ENCODE results near the gene ANKRD24. TPM values are rescaled to one million over a fixed set of nuclear protein-coding genes. Genes with fewer than 3 reads are reported as not detected.
"Not testable (repeated sequence)": the region's sequence is repeated elsewhere in the genome, so short reads cannot be mapped to it uniquely, and the experiment has no call there.

Gene ANKRD24
- total RNA-seq, 2 experiments from 2014 or later: 1.7 to 4.8 TPM

GRCh38 chr19:4231521-4231920, 49.0 kb downstream of the ANKRD24 start:
- H3K4me3 ChIP-seq (ENCODE audit: low read depth, low read length, poor library complexity, severe bottlenecking); H3K27ac ChIP-seq (ENCODE audit: low read depth, low read length, poor library complexity, severe bottlenecking); BruUV-seq (replicated peaks); H3K36me3 ChIP-seq (ENCODE audit: insufficient read depth, low read length); intact Hi-C loops (cut with micrococcal nuclease; ENCODE audit: unreplicated experiment); H3K9me2 ChIP-seq (ENCODE audit: insufficient read depth, low read length); H3K4me2 ChIP-seq (ENCODE audit: low read length); H3K9me3 ChIP-seq (ENCODE audit: low read length); H3K79me2 ChIP-seq (ENCODE audit: insufficient read depth, low read depth, low read length); H3K4me1 ChIP-seq (ENCODE audit: insufficient read depth, low read length, poor library complexity, severe bottlenecking); DNase-seq (ENCODE audit: low spot score); H2AFZ ChIP-seq (ENCODE audit: low read length); H4K20me1 ChIP-seq (ENCODE audit: insufficient read depth, low read length): not testable (repeated sequence)
- CTCF ChIA-PET (ENCODE audit: unreplicated experiment): interaction anchor here (0.5 kb wide), 1 partner anchor 118 kb away, joined by 6 read pairs; no protein-coding TSS in a partner anchor
- POLR2A ChIA-PET: interaction anchor here (0.7 kb wide), 1 partner anchor 1392 kb away, joined by 3 read pairs; no protein-coding TSS in a partner anchor

GRCh38 chr19:4232139-4232538, 49.6 kb downstream of the ANKRD24 start:
- H3K9me2 ChIP-seq (ENCODE audit: insufficient read depth, low read length); H3K27ac ChIP-seq (ENCODE audit: low read depth, low read length, poor library complexity, severe bottlenecking); H2AFZ ChIP-seq (ENCODE audit: low read length); BruUV-seq (replicated peaks); DNase-seq (ENCODE audit: low spot score); H4K20me1 ChIP-seq (ENCODE audit: insufficient read depth, low read length); CTCF ChIA-PET (ENCODE audit: unreplicated experiment); intact Hi-C loops (cut with micrococcal nuclease; ENCODE audit: unreplicated experiment); H3K4me1 ChIP-seq (ENCODE audit: insufficient read depth, low read length, poor library complexity, severe bottlenecking); H3K4me2 ChIP-seq (ENCODE audit: low read length); H3K36me3 ChIP-seq (ENCODE audit: insufficient read depth, low read length); H3K4me3 ChIP-seq (ENCODE audit: low read depth, low read length, poor library complexity, severe bottlenecking); H3K9me3 ChIP-seq (ENCODE audit: low read length); H3K79me2 ChIP-seq (ENCODE audit: insufficient read depth, low read depth, low read length): not testable (repeated sequence)
- POLR2A ChIA-PET: interaction anchor here (0.7 kb wide), 1 partner anchor 1391 kb away, joined by 3 read pairs; no protein-coding TSS in a partner anchor

GRCh38 chr19:4232614-4233281, 50.3 kb downstream of the ANKRD24 start:
- no peaks in the 10 kb centered on the region for H3K36me3 ChIP-seq (ENCODE audit: insufficient read depth, low read length)
- H3K4me3 ChIP-seq (ENCODE audit: low read depth, low read length, poor library complexity, severe bottlenecking): no peak overlapping the region
- no peaks in the 10 kb centered on the region for H3K79me2 ChIP-seq (ENCODE audit: insufficient read depth, low read depth, low read length)
- no peaks in the 10 kb centered on the region for H4K20me1 ChIP-seq (ENCODE audit: insufficient read depth, low read length)
- H3K4me1 ChIP-seq (ENCODE audit: insufficient read depth, low read length, poor library complexity, severe bottlenecking): no peaks in the 10 kb centered on the region
- H3K4me2 ChIP-seq (ENCODE audit: low read length): no peak overlapping the region
- intact Hi-C loops (cut with micrococcal nuclease; ENCODE audit: unreplicated experiment): no loop called here
- no TSS peak for BruUV-seq (replicated peaks)
- H3K9me3 ChIP-seq (ENCODE audit: low read length): no peaks in the 10 kb centered on the region
- TF ChIP-seq CTCF (conservative IDR thresholded peaks at IDR 0.05; ENCODE audit: low read length): no peak
- no peak for TF ChIP-seq EZH2phosphoT487 (IDR thresholded peaks at IDR 0.05; ENCODE audit: borderline replicate concordance, low read depth, low read length)
- no peak overlapping the region for H2AFZ ChIP-seq (ENCODE audit: low read length)
- H3K27ac ChIP-seq (ENCODE audit: low read depth, low read length, poor library complexity, severe bottlenecking): no peak overlapping the region
- POLR2A ChIA-PET: no interaction called here
- H3K9me2 ChIP-seq (ENCODE audit: insufficient read depth, low read length): no peaks in the 10 kb centered on the region
- CTCF ChIA-PET (ENCODE audit: unreplicated experiment): no interaction called here
- no peak for DNase-seq (ENCODE audit: low spot score)

Measured in OCI-LY7 (cell line).